ENCODE data around the gene GSG1L.

DNA sequence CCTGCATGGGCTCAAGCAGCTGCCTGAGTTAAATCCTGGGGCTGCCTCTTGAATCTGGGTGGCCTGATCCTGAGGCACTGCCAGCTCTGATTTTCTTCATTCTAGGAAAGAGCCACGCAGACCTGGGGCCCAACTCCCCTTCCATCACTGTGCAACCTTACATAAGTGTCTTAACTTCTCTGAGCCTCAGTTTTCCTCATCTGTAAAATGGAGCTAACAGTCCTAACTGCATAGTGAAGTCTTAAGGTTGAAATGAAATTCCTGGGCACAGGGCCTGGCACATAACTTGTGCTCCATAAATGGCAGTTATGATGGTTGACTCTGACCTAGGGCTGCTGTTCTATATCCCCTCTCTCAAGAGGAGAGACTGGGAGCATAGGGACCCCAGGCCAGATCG is 236.6 kb downstream of the GSG1L start:
- TF ChIP-seq, protein P1, sequence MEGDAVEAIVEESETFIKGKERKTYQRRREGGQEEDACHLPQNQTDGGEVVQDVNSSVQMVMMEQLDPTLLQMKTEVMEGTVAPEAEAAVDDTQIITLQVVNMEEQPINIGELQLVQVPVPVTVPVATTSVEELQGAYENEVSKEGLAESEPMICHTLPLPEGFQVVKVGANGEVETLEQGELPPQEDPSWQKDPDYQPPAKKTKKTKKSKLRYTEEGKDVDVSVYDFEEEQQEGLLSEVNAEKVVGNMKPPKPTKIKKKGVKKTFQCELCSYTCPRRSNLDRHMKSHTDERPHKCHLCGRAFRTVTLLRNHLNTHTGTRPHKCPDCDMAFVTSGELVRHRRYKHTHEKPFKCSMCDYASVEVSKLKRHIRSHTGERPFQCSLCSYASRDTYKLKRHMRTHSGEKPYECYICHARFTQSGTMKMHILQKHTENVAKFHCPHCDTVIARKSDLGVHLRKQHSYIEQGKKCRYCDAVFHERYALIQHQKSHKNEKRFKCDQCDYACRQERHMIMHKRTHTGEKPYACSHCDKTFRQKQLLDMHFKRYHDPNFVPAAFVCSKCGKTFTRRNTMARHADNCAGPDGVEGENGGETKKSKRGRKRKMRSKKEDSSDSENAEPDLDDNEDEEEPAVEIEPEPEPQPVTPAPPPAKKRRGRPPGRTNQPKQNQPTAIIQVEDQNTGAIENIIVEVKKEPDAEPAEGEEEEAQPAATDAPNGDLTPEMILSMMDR (conservative IDR thresholded peaks at IDR 0.05) = no peak
- no peak for TF ChIP-seq EZH2 (IDR thresholded peaks at IDR 0.05; ENCODE audit: low read depth)

All from PC-9 (cell line).